GM18519 (cell line): ENCODE results near the gene RPL38.
"Not testable (repeated sequence)": the region's sequence is repeated elsewhere in the genome, so short reads cannot be mapped to it uniquely, and the experiment has no call there.

Source experiments
- ATAC-seq: cut with Tn5 transposase; IDR thresholded peaks from one replicate; pipeline ENCODE4 v1.9.1; 2021; ENCODE audit warnings: mild to moderate bottlenecking, moderate library complexity; ENCODE audit not compliant: unreplicated experiment, low FRiP score

The RPL38 gene

GRCh38 chr17:74182041-74182723 lies 21.3 kb upstream of the RPL38 start:
- ATAC-seq: no peak

- ATAC-seq: no peak
Measured at GRCh38 chr17:74183411-74183810, 20.1 kb upstream of the RPL38 start.

DNA sequence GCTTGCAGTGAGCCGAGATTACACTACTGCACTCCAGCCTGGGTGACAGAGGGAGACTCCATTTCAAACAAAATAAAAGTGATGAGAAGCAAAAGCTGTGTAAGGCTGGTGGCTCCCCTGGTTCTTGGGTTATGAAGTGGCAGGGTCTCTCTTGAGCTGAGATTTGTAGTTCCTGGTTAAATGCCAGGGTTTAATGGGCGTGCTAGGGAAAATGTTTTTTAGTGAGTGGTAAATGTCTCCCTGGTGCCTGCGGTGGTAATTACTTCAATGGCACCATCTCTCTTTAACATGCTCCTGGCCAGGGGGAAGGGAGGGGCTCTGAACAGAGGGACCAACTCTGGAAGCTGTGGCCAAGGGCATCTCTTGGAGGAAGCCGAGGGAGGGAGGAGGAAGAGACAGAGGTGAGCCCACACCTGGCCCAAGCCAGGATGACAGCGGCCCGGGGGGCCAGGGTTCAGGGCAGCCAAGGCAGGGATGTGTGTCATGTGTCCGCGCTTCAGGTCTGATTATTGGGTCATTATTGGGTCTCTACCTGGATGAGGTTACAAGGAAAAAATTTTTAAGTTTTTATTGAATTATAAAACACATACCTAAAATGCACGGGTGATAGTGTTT lies 17.8 kb upstream of the RPL38 start:
- no peak for ATAC-seq

DNA sequence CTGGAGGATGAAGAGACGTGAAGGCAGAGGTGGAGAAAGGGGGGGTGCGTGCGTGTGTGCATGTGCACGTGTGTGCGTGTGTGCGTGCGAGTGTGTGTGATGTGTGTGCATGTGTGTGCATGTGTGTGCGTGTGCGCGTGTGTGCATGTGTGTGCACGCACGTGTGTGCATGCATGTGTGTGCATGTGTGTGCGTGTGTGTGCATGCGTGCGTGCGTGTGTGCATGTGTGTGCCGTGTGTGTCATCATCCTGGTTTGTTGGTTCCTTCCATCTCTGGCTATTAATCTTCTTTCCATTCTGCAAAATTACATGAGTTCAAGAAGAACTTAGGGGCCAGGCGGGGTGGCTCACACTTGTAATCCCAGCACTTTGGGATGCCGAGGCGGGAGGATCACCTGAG lies 17.0 kb upstream of the RPL38 start:
- ATAC-seq: no peak

GRCh38 chr17:74187761-74188160 lies 15.7 kb upstream of the RPL38 start:
- no peak for ATAC-seq

GRCh38 chr17:74188687-74189086 lies 14.8 kb upstream of the RPL38 start:
- not testable (repeated sequence) for ATAC-seq

DNA sequence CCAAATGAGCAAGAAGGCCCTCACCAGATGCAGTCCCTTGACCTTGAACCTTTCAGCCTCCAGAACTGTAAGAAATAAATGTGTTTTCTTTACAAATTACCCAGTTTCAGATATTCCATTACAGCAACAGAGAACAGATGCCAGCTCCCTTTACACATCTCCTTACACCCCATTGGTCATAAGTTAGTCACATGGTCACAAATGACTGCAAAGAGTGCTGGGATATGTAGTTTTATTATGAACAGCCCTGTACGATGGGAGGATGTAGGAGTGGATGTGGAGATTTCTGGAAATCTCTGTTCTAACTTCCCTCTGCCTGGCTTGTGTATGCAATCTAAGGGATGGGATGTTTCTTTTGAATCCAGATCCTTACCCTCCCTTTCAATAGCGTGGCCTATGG lies 13.3 kb upstream of the RPL38 start:
- ATAC-seq: no peak

- ATAC-seq: no peak
Measured at GRCh38 chr17:74190807-74191406, 12.6 kb upstream of the RPL38 start.

GRCh38 chr17:74192950-74193781 lies 10.3 kb upstream of the RPL38 start:
- no peak for ATAC-seq

DNA sequence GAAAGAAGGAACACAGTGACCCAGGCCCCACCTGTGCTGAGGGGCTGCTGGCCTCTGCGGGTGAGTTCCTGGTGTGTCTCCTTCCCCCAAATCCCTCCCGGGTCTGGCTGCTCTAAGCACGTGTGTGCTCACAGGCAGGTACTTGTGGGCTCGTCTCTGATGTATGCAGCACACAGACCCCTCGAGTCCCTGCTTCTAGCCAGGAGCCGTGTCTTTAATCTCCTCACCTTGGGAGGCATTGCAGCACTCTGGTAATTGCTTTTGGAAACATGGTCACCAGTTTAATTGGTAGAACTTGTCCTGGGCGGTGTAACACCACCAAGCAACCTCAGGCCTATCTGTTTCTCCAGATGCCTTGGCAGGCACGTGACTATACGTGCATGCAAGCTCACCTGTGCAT lies 8.8 kb upstream of the RPL38 start:
- no peak for ATAC-seq

DNA sequence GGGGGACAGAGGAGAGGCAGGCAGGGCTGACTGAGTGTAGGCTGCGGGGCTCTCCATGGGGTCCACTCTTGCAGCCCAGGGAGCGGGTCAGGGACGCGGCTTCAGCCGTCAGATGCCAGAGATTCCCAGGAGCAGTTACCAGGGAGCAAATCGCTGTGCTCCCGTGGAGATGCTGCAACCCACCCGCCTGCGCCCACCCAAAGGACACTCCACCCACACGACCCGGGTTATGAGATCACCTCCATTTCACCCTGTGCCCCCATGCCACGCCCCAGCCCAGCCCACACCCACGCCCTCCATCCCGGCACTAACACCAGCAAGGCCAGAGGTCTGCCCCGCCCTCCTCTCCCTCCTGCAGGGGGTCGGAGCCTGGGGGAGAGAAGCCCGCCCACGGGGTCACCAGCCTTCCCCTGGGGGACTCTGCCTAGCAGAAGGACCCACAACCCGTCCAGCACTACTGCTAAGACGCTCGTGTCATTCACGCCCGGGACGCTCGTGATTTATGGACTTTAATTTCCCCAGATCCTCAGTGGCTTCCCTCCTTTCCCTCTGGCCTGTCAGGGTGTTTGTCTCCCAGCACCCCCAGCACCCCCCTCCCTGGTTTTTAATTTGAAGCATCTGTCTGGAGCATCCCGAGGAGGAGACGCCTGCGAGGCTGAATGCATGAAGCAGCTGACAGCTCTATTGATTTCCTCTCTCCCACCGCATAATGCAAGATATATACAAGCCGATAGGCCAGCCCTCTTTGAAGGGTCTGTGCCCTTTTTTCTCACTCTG lies 6.7 kb upstream of the RPL38 start:
- no peak for ATAC-seq

GRCh38 chr17:74197801-74198200 lies 5.7 kb upstream of the RPL38 start:
- ATAC-seq: no peak

DNA sequence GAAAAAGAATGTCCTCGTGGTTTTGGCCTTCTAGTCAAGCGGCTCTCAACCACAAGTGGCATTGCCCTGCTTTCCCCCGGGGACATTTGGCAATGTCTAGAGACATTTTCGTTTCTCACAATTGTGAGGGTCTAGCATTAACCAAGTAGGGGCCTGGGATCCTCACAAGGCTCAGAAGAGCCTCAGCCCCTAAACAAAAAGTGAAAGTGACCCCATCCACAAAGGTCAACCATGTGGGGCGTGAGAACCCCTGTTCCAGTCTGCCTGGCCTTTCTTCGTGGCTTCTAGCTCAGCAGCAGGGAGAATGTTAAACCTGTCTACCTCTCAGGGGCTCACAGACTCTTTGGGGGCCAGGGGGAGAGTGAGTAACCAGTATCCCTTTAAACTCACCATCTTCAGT lies 4.8 kb upstream of the RPL38 start:
- no peak for ATAC-seq

DNA sequence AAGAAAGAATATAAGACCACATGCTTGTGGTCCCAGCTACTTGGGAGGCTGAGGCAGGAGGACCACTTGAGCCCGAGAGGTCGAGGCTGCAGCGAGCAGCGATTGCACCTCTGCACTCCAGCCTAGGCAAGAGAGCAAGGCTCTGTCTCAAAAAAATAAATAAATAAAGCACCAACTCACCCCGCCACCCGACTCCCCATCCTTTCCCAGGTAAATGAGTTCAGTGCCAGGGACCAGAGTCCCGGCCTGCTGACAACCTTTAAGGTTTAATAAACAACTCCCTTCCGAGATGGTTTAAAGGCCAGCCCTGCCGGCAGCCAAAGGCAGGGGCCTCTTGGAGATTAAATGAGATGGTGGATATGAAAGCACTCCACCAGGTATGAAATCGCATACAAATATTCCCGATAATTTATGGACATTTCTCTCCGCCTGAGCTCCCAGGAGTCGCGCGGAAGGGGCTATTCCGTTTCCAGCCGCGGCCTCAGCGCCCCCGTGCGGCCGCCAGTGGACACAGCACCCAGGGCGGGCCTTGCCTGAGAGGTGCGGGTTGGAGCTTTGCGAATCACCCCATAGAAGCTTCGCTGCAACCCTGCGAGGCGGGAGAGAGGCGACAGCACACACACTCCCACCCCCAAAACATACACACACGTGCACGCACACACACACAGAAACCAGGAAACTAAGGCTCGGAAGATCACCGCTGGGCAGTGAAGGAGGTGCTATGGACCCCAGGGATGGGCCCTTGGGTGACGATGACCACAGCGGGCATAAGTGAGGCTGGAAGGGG lies 4.0 kb upstream of the RPL38 start:
- no peak for ATAC-seq

- no peak for ATAC-seq
Measured at GRCh38 chr17:74200112-74200511, 3.4 kb upstream of the RPL38 start.

DNA sequence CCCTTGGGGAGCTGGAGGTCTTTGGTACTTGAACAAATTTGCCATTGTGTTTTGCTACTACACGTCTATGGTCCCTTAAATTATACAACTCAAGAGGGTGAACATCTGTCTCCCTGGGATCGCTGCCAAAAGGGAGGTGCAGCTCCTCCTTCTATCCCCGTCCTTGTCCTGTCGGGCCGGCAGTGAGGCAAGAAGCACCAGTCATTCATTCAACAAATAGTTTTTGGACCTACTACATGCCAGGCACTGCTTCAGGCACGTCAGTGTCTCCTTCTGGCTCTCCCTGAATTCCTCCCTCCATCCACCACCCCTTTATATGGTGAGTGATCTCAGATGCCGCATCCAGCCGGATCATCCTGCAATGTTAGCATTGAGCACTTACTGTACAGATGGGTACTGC lies 2.2 kb upstream of the RPL38 start:
- no peak for ATAC-seq

DNA sequence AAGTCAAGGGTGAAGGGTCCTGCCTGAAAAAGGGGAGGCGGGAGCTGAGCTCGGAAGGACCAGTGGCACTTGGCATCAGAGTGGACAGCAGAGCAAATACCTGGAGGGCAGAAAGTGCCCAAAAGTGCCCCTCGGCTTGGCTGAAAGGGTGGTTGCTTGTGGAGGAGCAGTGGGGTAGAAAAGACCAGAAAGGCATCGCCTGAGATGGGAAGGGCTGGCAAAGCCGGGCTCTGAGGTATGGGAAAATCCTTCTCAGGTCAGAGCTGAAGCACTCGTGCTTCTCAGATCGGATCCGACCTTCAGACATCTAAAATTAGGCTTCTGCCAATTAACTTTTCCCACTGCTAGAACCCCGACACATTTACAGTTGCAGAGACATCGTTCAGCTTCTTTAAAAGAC lies 1.5 kb upstream of the RPL38 start:
- ATAC-seq: no peak

- ATAC-seq: no peak
Measured at GRCh38 chr17:74202938-74203337, 540 bp upstream of the RPL38 start.

- no peak for ATAC-seq
Measured at GRCh38 chr17:74204474-74204873, 996 bp downstream of the RPL38 start.

- ATAC-seq: no peak
Measured at GRCh38 chr17:74205274-74205673, 1.8 kb downstream of the RPL38 start.
